Subcutaneous preadipocyte (primary cell): ENCODE results near the gene GRIN3A. TPM values are rescaled to one million over a fixed set of nuclear protein-coding genes. Genes with fewer than 3 reads are reported as not detected.

ENCODE experiments used
- total RNA-seq: library from RNA; depleted of rRNA; stranded (reverse); fragments of >200 nt; gene quantifications from 2 replicates; pipeline ENCODE4 v1.2.3, GENCODE V29; 2012

The GRIN3A gene
- total RNA-seq = not detected in 2 replicates

GRCh38 chr9:101738566-101739183 is at the start of gene GRIN3A:
GRIN3A (minus strand) TSS chr9:101738647; CDS start chr9:101737979, 668 bp downstream.

GRCh38 chr9:101594796-101595195 is 143.7 kb downstream of the GRIN3A start, which contains the start of gene PPP3R2:
PPP3R2 (minus strand) TSS chr9:101594969; CDS start chr9:101594921, 48 bp downstream.

GRCh38 chr9:101533334-101534204 is 204.9 kb downstream of the GRIN3A start, which contains the start of gene RNF20:
RNF20 (plus strand) TSS chr9:101533853; CDS start chr9:101535424, 1,571 bp downstream.

Other genes starting within 250 kb of the GRIN3A start
- gene RNF20, start 204.8 kb downstream of the GRIN3A start, total RNA-seq = 17.3 and 18.8 TPM in 2 replicates
- gene PPP3R2, start 143.7 kb downstream of the GRIN3A start, total RNA-seq = not detected in 2 replicates